Brain microvascular endothelial cell (primary cell): ENCODE measurements around the gene CDC42EP3.
A peak's percentile ranks its signal among the peaks of the same experiment; 100 is the strongest.

ENCODE experiments used
- DNase-seq: peaks from one replicate; pipeline ENCODE4 v3.0.0-alpha.2; 2020
- H3K27ac ChIP-seq: fragments of 250-450 bp; sonication (Bioruptor Pico); 2 replicates; pipeline ENCODE4 v1.5.1; 2020; ENCODE audit warnings: mild to moderate bottlenecking, moderate library complexity
- H3K27me3 ChIP-seq: fragments of 250-450 bp; sonication (Bioruptor Pico); replicated peaks from 2 replicates; pipeline ENCODE4 v1.5.1; 2020; ENCODE audit warnings: mild to moderate bottlenecking
- H3K36me3 ChIP-seq: fragments of 250-450 bp; sonication (Bioruptor Pico); replicated peaks from 2 replicates; pipeline ENCODE4 v1.5.1; 2020; ENCODE audit warnings: mild to moderate bottlenecking
- H3K4me3 ChIP-seq: 2 replicates; pipeline ENCODE4 v1.5.1; 2011; ENCODE audit warnings: low read depth, mild to moderate bottlenecking, control low read depth, low read length, moderate library complexity
- in situ Hi-C: cut with HindIII; loops from 2 replicates; pipeline ENCODE4 v1.10.0; 2017; ENCODE audit warnings: low sequenced_read_pairs, low pct_ligation_motif_present
- TF ChIP-seq, protein P1 (sequence below): IDR thresholded peaks from 2 replicates; pipeline ENCODE4 v1.5.1; 2011; ENCODE audit warnings: low read depth, mild to moderate bottlenecking, moderate library complexity, low read length, control low read depth, inconsistent platforms; ENCODE audit errors: missing control alignments

The CDC42EP3 gene

GRCh38 chr2:37629529-37629928, 41.9 kb downstream of the CDC42EP3 start:
- TF ChIP-seq, protein P1, sequence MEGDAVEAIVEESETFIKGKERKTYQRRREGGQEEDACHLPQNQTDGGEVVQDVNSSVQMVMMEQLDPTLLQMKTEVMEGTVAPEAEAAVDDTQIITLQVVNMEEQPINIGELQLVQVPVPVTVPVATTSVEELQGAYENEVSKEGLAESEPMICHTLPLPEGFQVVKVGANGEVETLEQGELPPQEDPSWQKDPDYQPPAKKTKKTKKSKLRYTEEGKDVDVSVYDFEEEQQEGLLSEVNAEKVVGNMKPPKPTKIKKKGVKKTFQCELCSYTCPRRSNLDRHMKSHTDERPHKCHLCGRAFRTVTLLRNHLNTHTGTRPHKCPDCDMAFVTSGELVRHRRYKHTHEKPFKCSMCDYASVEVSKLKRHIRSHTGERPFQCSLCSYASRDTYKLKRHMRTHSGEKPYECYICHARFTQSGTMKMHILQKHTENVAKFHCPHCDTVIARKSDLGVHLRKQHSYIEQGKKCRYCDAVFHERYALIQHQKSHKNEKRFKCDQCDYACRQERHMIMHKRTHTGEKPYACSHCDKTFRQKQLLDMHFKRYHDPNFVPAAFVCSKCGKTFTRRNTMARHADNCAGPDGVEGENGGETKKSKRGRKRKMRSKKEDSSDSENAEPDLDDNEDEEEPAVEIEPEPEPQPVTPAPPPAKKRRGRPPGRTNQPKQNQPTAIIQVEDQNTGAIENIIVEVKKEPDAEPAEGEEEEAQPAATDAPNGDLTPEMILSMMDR = no peak
- DNase-seq = peak; percentile 75
- in situ Hi-C loops = no loop called here
- no peak overlapping the region for H3K4me3 ChIP-seq
- no peaks in the 10 kb centered on the region for H3K36me3 ChIP-seq
- H3K27me3 ChIP-seq = no peaks in the 10 kb centered on the region
- H3K27ac ChIP-seq = peak overlapping the region; percentile 54

- Histone ChIP-seq H3K27me3 (no peaks in the 10 kb centered on the region), H3K27ac (no peak overlapping the region), H3K36me3 (no peaks in the 10 kb centered on the region), H3K4me3 (no peak overlapping the region)
- TF ChIP-seq, protein P1 = no peak
- no peak for DNase-seq
- in situ Hi-C loops = no loop called here
These were observed 43.7 kb downstream of the CDC42EP3 start for GRCh38 chr2:37627710-37628109.

DNA sequence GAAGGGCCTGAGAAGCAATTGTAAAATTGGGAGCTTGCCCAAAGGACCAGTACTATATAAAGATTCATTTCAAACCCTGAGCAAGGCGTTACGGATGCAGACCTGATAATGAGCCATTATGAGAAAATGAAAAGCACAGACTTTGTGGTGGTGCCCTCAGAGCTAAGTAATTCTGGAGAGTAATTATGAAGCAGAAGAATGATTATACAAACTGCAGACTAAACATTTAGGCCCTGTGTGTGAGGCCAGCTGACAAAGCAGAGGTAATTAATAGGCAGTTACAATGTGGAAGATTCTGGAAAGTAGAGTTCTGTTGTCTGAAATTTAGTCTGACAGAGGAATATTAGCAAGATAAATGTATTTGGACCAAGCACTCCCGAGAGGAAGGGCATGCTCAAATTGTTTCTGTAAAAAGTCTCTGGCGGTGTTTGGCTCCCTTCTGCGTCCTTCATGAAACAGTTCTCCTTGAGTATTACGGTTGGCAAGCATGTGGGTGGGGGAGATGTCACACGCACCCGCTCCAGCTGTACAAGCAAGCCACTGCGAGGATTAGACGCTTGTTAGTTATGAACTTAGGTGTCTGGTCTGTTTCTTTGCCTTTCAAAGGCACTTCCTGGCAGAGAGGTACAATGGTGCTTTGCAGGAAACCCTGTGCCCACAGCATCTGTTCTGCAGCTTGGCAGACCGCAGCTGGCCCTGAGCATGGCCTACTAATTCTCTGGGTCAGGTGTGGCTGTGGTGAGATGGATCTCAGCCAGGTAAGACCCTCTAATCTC, 45.5 kb downstream of the CDC42EP3 start:
- no peak for DNase-seq

GRCh38 chr2:37625156-37625555, 46.3 kb downstream of the CDC42EP3 start:
- peak overlapping the region; percentile 70 for H3K27ac ChIP-seq
- TF ChIP-seq, protein P1 = no peak
- in situ Hi-C loops = no loop called here
- peak; percentile 68 for DNase-seq
- H3K27me3 ChIP-seq = no peaks in the 10 kb centered on the region
- no peak overlapping the region for H3K4me3 ChIP-seq
- H3K36me3 ChIP-seq = no peaks in the 10 kb centered on the region

More for the DNA sequence above, 45.5 kb downstream of the CDC42EP3 start:
- TF ChIP-seq, protein P1 = no peak
- H3K4me3 ChIP-seq = no peak overlapping the region
- no peaks in the 10 kb centered on the region for H3K36me3 ChIP-seq
- H3K27ac ChIP-seq = no peak overlapping the region
- H3K27me3 ChIP-seq = no peaks in the 10 kb centered on the region
- in situ Hi-C loops = no loop called here

- no peak overlapping the region for H3K4me3 ChIP-seq
- no peaks in the 10 kb centered on the region for H3K36me3 ChIP-seq
- H3K27ac ChIP-seq = peak overlapping the region; percentile 70
- H3K27me3 ChIP-seq = no peaks in the 10 kb centered on the region
- TF ChIP-seq, protein P1 = no peak
- in situ Hi-C loops = no loop called here
- peak; percentile 52 for DNase-seq
These were observed 47.2 kb downstream of the CDC42EP3 start for GRCh38 chr2:37623971-37624900.
